NOMO-1 (cell line): Measurements from ENCODE around the gene GJC3.
"Not testable (repeated sequence)": the region's sequence is repeated elsewhere in the genome, so short reads cannot be mapped to it uniquely, and the experiment has no call there.

Experiments
- DNase-seq, 2 experiments: peaks; one replicate each; lab custom pipeline; 2025; ENCODE audit not compliant: unreplicated experiment in 2 of 2; lab: John Stamatoyannopoulos, UW

The GJC3 gene, protein sequence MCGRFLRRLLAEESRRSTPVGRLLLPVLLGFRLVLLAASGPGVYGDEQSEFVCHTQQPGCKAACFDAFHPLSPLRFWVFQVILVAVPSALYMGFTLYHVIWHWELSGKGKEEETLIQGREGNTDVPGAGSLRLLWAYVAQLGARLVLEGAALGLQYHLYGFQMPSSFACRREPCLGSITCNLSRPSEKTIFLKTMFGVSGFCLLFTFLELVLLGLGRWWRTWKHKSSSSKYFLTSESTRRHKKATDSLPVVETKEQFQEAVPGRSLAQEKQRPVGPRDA

GRCh38 chr7:99928994-99929729, at the start of gene GJC3:
Gene GJC3 (minus strand): TSS chr7:99929620. CDS start chr7:99929620, 0 bp downstream.
- DNase-seq, result peak; percentile 51 to 82

- DNase-seq, result no peak
Measured at GRCh38 chr7:99976626-99977025, 47.2 kb upstream of the GJC3 start.

DNA sequence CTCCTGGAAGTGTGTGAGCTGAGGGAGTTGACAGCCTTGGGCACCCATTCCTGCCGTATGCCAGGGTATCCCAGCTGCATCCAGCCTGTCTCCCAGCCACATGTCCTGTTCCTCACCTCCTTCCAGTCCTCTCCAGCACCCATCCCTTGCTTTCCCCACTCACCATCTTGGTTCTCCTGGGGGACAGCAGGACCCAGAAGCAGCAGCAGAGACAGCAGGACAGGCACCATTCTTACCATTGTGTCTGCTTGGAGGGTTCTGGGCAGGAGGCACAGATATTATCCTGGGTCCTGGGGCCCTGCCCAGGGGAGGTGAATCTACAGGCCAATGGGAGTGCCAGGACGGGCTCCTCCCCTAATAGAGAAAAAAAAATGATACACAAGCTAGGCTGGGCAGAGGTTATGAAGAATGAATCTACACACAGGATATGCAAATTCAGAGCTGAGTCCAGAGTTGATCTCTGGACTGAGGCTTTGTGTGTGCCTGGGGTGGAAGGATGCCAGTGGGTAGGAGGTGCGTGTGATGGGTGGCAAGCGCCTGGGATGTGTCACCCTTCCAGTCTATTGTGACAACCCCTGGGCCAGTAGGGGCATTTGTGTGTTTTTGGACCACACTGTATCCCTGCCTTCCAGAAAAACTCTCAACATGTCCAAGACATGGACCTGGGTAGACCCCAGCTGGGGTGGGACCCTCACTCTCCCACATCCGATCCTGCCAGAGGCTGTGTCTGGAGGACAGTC, 46.5 kb upstream of the GJC3 start, which contains the start of gene AZGP1:
Gene AZGP1 (minus strand): TSS at position 250 of the 740 bp plus-strand sequence. CDS start 11 bp downstream, at position 239.
- DNase-seq, result no peak

- no peak for DNase-seq
Measured at GRCh38 chr7:99974681-99975080, 45.3 kb upstream of the GJC3 start.

DNA sequence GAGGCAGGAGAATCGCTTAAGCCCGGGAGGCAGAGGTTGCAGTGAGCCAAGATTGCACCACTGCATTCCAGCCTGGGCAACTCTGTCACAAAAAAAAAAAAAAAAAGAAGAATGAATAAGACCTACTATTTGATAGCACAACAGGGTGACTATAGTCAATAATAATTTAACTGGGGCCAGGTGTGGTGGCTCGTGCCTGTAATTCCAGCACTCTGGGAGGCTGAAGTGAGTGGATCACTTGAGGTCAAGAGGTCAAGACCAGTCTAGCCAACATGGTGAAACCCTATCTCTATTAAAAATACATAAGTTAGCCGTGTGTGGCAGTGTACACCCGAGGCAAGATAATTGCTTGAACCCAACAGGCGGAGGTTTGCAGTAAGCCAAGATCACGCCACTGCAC, 44.4 kb upstream of the GJC3 start:
- not testable (repeated sequence) for DNase-seq

- DNase-seq, result no peak
Measured at GRCh38 chr7:99971242-99971641, 41.8 kb upstream of the GJC3 start.

- DNase-seq, result not testable (repeated sequence)
Measured at GRCh38 chr7:99969813-99970212, 40.4 kb upstream of the GJC3 start.

- no peak for DNase-seq
Measured at GRCh38 chr7:99969298-99969697, 39.9 kb upstream of the GJC3 start.

- no peak for DNase-seq
Measured at GRCh38 chr7:99958564-99959227, 29.3 kb upstream of the GJC3 start.

GRCh38 chr7:99955247-99955646, 25.8 kb upstream of the GJC3 start:
- DNase-seq, result no peak

DNA sequence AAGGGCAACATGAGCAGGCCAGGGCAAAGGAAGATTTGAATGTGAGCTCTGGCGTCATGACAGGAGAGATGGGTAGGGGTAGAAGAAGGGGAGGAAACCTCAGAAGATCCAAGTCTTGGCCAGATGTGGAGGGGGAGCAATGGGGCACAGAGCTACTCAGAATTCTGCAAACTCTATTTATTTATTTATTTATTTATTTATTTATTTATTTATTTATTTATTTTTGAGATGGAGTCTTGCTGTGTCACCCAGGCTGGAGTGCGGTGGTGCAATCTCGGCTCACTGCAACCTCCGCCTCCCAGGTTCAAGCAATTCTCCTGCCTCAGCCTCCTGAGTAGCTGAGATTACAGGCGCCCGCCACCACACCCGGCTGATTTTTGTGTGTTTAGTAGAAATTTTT, 25.2 kb upstream of the GJC3 start:
- DNase-seq, result not testable (repeated sequence)

GRCh38 chr7:99953649-99954048, 24.2 kb upstream of the GJC3 start:
- DNase-seq, result peak; percentile 94 to 97

DNA sequence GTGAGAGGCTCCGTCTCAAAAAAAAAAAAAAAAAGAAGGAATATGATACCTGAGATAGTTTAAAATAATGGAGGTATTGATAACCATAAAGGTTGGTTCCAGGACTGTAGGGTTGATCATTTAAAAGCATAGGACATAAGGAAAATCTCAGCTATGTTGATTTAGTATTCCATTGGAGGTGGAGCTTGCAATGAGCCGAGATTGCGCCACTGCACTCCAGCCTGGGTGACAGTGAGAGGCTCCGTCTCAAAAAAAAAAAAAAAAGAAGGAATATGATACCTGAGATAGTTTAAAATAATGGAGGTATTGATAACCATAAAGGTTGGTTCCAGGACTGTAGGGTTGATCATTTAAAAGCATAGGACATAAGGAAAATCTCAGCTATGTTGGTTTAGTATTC, 23.2 kb upstream of the GJC3 start:
- DNase-seq, result not testable (repeated sequence)

DNA sequence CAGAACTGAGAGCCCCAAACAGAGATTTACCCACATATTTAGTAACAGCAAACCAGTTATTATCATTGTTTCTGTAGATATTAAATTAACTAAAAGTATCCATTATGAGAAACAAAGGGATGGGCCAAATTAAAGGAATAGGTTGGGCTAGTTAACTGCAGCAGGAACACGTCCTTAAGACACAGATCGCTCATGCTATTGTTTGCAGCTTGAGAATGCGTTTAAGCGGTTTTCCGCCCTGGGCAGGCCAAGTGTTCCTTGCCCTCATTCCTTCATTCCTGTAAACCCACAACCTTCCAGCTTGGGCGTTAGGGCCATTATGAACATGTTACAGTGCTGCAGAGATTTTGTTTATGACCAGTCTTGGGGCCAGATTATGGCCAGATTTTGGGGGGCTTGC, 21.4 kb upstream of the GJC3 start:
- DNase-seq, result not testable (repeated sequence)

- DNase-seq, result no peak
Measured at GRCh38 chr7:99949645-99950228, 20.3 kb upstream of the GJC3 start.

DNA sequence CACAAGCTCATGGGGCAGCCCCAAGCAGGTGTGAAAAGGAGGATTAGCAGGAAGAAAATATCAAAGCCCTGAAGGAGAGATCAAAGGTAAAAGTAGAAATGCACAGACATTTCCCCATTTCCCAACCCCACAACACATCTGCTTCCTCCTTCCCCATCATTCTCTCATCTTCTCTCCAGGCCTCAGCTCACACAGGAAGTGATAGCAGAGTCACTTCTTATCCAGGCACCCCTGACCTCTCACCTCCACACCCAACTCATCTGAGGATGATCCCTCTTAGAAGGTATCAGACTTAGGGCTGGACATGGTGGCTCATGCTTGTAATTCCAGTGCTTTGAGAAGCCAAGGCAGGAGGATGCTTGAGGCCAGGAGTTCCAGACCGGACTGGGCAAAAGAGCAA, 18.2 kb upstream of the GJC3 start:
- no peak for DNase-seq

DNA sequence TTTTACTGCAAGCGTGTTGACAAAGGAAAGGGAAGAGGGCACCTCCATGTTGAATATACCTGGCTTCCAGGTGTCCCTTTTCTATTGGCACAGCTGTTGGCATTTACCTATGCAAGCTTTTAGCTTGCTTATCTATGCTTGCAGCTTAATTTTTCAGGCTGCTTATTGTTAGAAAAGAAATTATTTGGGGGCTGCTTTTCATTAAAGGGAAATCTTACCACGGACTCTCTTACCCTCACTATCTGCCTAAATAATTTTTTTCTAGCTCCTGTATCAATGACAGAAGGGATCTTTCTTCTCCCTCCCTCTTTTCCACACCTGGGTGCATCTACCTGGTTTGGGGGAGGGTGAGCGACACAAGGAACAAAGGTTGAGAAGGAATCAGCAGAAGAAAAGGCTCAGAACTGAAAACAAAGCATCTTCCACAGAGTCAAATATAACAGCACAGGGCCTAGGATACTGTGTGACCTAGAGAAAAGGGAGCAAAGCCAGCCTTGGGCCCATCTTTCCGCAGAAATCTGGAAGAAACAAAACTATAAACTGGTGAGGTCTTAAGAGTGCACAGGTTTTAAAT, 15.2 kb upstream of the GJC3 start:
- no peak for DNase-seq

GRCh38 chr7:99943641-99944496, 14.4 kb upstream of the GJC3 start:
- DNase-seq, result no peak

- no peak for DNase-seq
Measured at GRCh38 chr7:99938296-99938695, 8.9 kb upstream of the GJC3 start.
